Embryonic facial prominence (tissue), 1 donor: ENCODE results near the gene KCTD5.
"Not testable (repeated sequence)": the region's sequence is repeated elsewhere in the genome, so short reads cannot be mapped to it uniquely, and the experiment has no call there.

Experiments
- DNase-seq: peaks from one replicate; pipeline ENCODE4 v3.0.0-alpha.2; 2016; ENCODE audit errors: extremely low spot score

Gene KCTD5

GRCh38 chr16:2696601-2697250, 14.4 kb downstream of the KCTD5 start:
- not testable (repeated sequence) for DNase-seq

- DNase-seq: no peak
Measured at GRCh38 chr16:2697401-2697948, 15.2 kb downstream of the KCTD5 start.

- DNase-seq: no peak
Measured at GRCh38 chr16:2698103-2698870, 16.0 kb downstream of the KCTD5 start.

GRCh38 chr16:2698965-2699750, 16.8 kb downstream of the KCTD5 start:
- no peak for DNase-seq

GRCh38 chr16:2699791-2700600, 17.7 kb downstream of the KCTD5 start:
- no peak for DNase-seq

- no peak for DNase-seq
Measured at GRCh38 chr16:2700786-2701185, 18.5 kb downstream of the KCTD5 start.

- no peak for DNase-seq
Measured at GRCh38 chr16:2701272-2701671, 18.9 kb downstream of the KCTD5 start.

- no peak for DNase-seq
Measured at GRCh38 chr16:2701713-2702437, 19.6 kb downstream of the KCTD5 start.

- DNase-seq: no peak
Measured at GRCh38 chr16:2702438-2702825, 20.1 kb downstream of the KCTD5 start.

- no peak for DNase-seq
Measured at GRCh38 chr16:2702871-2703745, 20.8 kb downstream of the KCTD5 start.

GRCh38 chr16:2704166-2704982, 22.1 kb downstream of the KCTD5 start:
- DNase-seq: no peak

- no peak for DNase-seq
Measured at GRCh38 chr16:2704983-2705275, 22.6 kb downstream of the KCTD5 start.

- DNase-seq: no peak
Measured at GRCh38 chr16:2705351-2705750, 23.0 kb downstream of the KCTD5 start.

GRCh38 chr16:2706085-2706484, 23.8 kb downstream of the KCTD5 start:
- DNase-seq: no peak

GRCh38 chr16:2706611-2707311, 24.4 kb downstream of the KCTD5 start:
- DNase-seq: no peak

- DNase-seq: no peak
Measured at GRCh38 chr16:2707368-2708289, 25.3 kb downstream of the KCTD5 start.

- DNase-seq: no peak
Measured at GRCh38 chr16:2708290-2708639, 25.9 kb downstream of the KCTD5 start.
